GM19023 (cell line): ENCODE results near the gene REEP6.
"Not testable (repeated sequence)": the region's sequence is repeated elsewhere in the genome, so short reads cannot be mapped to it uniquely, and the experiment has no call there.

Experiments used
- ATAC-seq: cut with Tn5 transposase; IDR thresholded peaks from one replicate; pipeline ENCODE4 v1.9.1; 2021; ENCODE audit warnings: mild to moderate bottlenecking, moderate library complexity; ENCODE audit not compliant: unreplicated experiment

The REEP6 gene

GRCh38 chr19:1522061-1522460 is 31.1 kb downstream of the REEP6 start:
- ATAC-seq: no peak

- ATAC-seq: no peak
Observed at GRCh38 chr19:1522838-1523237, 31.9 kb downstream of the REEP6 start.

GRCh38 chr19:1523412-1524286 is 32.7 kb downstream of the REEP6 start, which contains the start of gene PLK5:
Gene PLK5, plus strand, starts transcription at chr19:1524077. Its CDS starts 2,920 bp downstream, at chr19:1526997.
- ATAC-seq: no peak

GRCh38 chr19:1524287-1524971 is 33.4 kb downstream of the REEP6 start:
- no peak for ATAC-seq

- ATAC-seq: no peak
Observed at GRCh38 chr19:1524972-1525325, 34.0 kb downstream of the REEP6 start.

GRCh38 chr19:1525343-1525742 is 34.4 kb downstream of the REEP6 start:
- no peak for ATAC-seq

- no peak for ATAC-seq
Observed at GRCh38 chr19:1526066-1526778, 35.2 kb downstream of the REEP6 start.

- ATAC-seq: no peak
Observed at GRCh38 chr19:1526979-1527649, 36.1 kb downstream of the REEP6 start.

GRCh38 chr19:1527650-1528309 is 36.8 kb downstream of the REEP6 start:
- ATAC-seq: no peak

- no peak for ATAC-seq
Observed at GRCh38 chr19:1528596-1529429, 37.8 kb downstream of the REEP6 start.

- ATAC-seq: no peak
Observed at GRCh38 chr19:1529430-1529816, 38.4 kb downstream of the REEP6 start.

GRCh38 chr19:1530856-1531255 is 39.9 kb downstream of the REEP6 start:
- ATAC-seq: not testable (repeated sequence)

- no peak for ATAC-seq
Observed at GRCh38 chr19:1531587-1531986, 40.6 kb downstream of the REEP6 start.

- no peak for ATAC-seq
Observed at GRCh38 chr19:1532003-1532402, 41.0 kb downstream of the REEP6 start.

GRCh38 chr19:1533510-1534150 is 42.6 kb downstream of the REEP6 start:
- ATAC-seq: no peak

GRCh38 chr19:1534972-1535371 is 44.0 kb downstream of the REEP6 start:
- no peak for ATAC-seq

- ATAC-seq: not testable (repeated sequence)
Observed at GRCh38 chr19:1535699-1536098, 44.7 kb downstream of the REEP6 start.

- no peak for ATAC-seq
Observed at GRCh38 chr19:1538978-1539377, 48.0 kb downstream of the REEP6 start.

GRCh38 chr19:1539749-1540148 is 48.8 kb downstream of the REEP6 start:
- ATAC-seq: not testable (repeated sequence)
